ENCODE data around the gene CELSR2. TPM values are rescaled to one million over a fixed set of nuclear protein-coding genes. Genes with fewer than 3 reads are reported as not detected.

CELSR2 gene, protein sequence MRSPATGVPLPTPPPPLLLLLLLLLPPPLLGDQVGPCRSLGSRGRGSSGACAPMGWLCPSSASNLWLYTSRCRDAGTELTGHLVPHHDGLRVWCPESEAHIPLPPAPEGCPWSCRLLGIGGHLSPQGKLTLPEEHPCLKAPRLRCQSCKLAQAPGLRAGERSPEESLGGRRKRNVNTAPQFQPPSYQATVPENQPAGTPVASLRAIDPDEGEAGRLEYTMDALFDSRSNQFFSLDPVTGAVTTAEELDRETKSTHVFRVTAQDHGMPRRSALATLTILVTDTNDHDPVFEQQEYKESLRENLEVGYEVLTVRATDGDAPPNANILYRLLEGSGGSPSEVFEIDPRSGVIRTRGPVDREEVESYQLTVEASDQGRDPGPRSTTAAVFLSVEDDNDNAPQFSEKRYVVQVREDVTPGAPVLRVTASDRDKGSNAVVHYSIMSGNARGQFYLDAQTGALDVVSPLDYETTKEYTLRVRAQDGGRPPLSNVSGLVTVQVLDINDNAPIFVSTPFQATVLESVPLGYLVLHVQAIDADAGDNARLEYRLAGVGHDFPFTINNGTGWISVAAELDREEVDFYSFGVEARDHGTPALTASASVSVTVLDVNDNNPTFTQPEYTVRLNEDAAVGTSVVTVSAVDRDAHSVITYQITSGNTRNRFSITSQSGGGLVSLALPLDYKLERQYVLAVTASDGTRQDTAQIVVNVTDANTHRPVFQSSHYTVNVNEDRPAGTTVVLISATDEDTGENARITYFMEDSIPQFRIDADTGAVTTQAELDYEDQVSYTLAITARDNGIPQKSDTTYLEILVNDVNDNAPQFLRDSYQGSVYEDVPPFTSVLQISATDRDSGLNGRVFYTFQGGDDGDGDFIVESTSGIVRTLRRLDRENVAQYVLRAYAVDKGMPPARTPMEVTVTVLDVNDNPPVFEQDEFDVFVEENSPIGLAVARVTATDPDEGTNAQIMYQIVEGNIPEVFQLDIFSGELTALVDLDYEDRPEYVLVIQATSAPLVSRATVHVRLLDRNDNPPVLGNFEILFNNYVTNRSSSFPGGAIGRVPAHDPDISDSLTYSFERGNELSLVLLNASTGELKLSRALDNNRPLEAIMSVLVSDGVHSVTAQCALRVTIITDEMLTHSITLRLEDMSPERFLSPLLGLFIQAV (N-terminal part only)
- 10 to 100 TPM in 1 of 9 donors, 1 to 10 TPM in 8; 2.5 to 11.9 (median 8.6) TPM for total RNA-seq
- 1 to 10 TPM; 1.6 to 2.1 TPM for polyA plus RNA-seq
- long read RNA-seq, donor 1, partial matches to known transcripts: 1 of 1 reads
- long read RNA-seq, donor 1, other reads (novel, unspliced or antisense): 0 of 1 reads
- long read RNA-seq, donor 2, partial matches to known transcripts: 2 of 4 reads
- long read RNA-seq, donor 2, other reads (novel, unspliced or antisense): 2 of 4 reads
- long read RNA-seq, donor 3, partial matches to known transcripts: 1 of 3 reads
- long read RNA-seq, donor 3, other reads (novel, unspliced or antisense): 2 of 3 reads

GRCh38 chr1:109248797-109249629 is at the start of gene CELSR2:
Gene CELSR2, plus strand, starts transcription at chr1:109249539. Its CDS starts 541 bp downstream, at chr1:109250080.
- ATAC-seq (peak in 3 of 4 donors; percentile 61 to 73 (median 70)), DNase-seq (peak in 4 of 5 donors; percentile 50 to 81 (median 64))
- H3K9me3 ChIP-seq: no peaks in the 10 kb centered on the region
- intact Hi-C loops (cut with DNase I): no loop called here
- H3K4me3 ChIP-seq: peak within 1 kb of the TSS; percentile 28 to 85 (median 57)
- peaks cover 0 to 25% (median 12%) of the 10 kb centered on the region in 12 donors for H3K4me1 ChIP-seq
- no peaks in the 10 kb centered on the region for H3K36me3 ChIP-seq
- H3K27me3 ChIP-seq: peaks cover 0 to 21% (median 0%) of the 10 kb centered on the region in 9 donors
- H3K27ac ChIP-seq: peak within 1 kb of the TSS in 1 of 12 donors; percentile 28
- no peak for TF ChIP-seq CTCF (IDR thresholded peaks at IDR 0.05)
- TF ChIP-seq POLR2A (IDR thresholded peaks at IDR 0.05): no peak
- WGBS, 4 donors: 13 to 61% (median 16%) methylated on average over 11 to 49 of the region's 49 CpGs

DNA sequence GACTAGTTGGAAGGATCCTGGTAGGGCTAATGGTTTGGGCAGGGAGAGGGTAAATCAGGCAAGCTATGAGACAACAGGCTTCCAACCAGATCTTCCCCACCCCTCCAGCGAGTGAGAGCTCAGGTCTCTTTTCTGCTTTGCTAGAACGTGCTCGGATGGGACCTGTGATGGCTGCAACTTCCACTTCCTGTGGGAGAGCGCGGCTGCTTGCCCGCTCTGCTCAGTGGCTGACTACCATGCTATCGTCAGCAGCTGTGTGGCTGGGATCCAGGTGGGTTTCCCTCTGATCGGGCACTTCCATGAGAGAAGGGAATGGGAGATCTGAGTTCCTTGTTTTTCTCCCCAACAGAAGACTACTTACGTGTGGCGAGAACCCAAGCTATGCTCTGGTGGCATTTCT is 49.6 kb upstream of the CELSR2 start:
- DNase-seq: no peak
- intact Hi-C loops (cut with DNase I): no loop called here
- Histone ChIP-seq H3K27ac (no peak overlapping the region), H3K4me3 (no peak overlapping the region), H3K36me3 (no peaks in the 10 kb centered on the region), H3K9me3 (no peaks in the 10 kb centered on the region), H3K4me1 (peaks cover 0 to 14% (median 2%) of the 10 kb centered on the region in 12 donors), H3K27me3 (no peaks in the 10 kb centered on the region)
- WGBS, 4 donors: 59 to 71% (median 69%) methylated on average over 10 of the region's 10 CpGs
- TF ChIP-seq CTCF (IDR thresholded peaks at IDR 0.05) (no peak), POLR2A (IDR thresholded peaks at IDR 0.05) (no peak)
- ATAC-seq: no peak

DNA sequence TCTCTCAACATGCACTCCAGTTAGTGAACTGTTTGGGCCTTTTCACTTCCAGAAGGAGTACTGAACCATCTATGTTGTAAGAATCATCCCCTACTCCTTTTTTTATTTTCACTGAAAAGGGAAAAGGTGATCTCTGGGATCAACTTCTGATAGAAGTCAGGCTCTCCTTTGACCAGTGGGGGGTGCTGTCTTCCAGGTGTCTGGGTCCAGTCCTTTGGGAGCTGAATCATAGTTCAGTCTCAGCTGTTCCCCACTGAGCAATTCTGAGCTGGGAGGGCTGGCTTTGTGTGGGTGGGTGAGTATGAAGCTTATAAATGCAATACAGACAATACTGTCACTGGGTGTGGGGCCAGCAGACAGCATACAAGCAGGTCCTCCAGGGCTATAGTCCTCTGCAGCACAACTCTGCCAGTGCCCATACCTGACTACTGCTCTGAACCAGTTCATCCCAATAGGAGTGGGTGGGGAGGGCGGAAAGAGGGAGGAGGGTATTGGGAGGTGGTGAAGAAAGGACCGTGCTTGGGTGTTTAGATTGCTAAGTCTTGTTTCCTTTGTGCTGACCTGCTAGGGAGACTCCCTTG is 48.1 kb upstream of the CELSR2 start:
- intact Hi-C loops (cut with DNase I): no loop called here
- Histone ChIP-seq H3K4me1 (peaks cover 0 to 14% (median 2%) of the 10 kb centered on the region in 12 donors), H3K27ac (no peak overlapping the region), H3K27me3 (no peaks in the 10 kb centered on the region), H3K9me3 (no peaks in the 10 kb centered on the region), H3K36me3 (no peaks in the 10 kb centered on the region), H3K4me3 (no peak overlapping the region)
- ATAC-seq (peak in 2 of 4 donors; percentile 30 to 49), DNase-seq (peak in 2 of 5 donors; percentile 20 to 65)
- TF ChIP-seq POLR2A (IDR thresholded peaks at IDR 0.05) (no peak), CTCF (IDR thresholded peaks at IDR 0.05) (peak in 10 of 12 donors; percentile 18 to 53 (median 32))
- WGBS, 4 donors: 60 to 78% (median 73%) methylated on average over 2 of the region's 2 CpGs
